ENCODE data around the gene CMIP.

The CMIP gene

DNA sequence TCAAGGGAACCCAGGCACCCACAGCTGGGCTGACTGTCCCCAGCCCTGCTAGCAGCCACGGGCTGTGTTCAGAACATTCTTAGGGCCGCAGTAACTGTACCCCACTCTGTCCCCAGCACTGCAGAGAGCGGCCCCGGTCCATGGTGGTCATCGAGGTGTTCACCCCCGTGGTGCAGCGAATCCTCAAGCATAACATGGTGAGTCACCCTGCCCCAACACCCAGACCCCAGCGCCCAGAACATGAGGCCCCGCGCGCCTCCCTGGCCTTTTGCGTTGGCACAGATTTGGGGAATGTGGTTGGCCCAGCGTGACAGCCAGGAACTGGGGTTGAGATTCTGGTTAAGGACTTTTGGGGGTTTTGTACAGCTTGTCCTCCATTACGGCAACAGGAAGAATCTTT is 219.5 kb downstream of the CMIP start:
- DNase-seq (ENCODE audit: low spot score) = no peak

DNA sequence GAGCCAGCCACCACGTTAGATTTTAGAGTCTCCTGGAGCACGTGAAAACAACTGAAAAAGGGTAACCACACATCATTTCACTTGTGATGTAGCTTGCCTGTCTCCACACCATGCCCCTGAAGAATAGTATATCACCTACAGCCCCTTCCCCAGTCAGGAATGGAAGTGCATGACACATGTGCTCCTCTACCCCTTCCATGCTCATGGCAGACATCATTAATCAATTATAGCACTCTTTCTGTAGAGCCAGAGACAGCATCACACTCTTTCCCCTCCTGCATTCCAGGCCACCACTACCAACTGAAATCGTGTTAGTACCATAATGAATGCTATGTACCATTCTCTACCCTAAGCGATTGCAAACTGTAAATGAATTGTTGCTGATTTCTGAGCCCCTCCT is 221.0 kb downstream of the CMIP start:
- DNase-seq (ENCODE audit: low spot score) = no peak

DNA sequence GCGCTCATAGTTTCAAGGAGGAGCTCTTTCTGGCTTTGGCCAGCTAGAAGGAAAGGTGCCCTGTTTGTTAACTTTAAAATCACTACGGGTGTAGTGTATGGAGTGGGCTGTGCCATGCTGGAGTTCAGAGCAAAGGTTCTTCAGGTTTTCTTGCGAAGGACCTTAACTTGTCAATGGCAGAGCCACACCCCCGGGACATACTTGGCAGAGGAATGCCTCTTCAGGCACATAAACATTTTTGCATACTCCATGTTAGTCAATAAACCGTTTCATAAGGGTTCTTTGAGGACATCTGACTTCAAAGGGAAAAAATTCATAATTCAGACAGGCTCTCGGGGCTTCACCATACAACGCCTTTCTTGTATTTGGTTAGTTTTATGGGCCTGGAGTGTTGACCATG is 221.5 kb downstream of the CMIP start:
- DNase-seq (ENCODE audit: low spot score) = no peak

DNA sequence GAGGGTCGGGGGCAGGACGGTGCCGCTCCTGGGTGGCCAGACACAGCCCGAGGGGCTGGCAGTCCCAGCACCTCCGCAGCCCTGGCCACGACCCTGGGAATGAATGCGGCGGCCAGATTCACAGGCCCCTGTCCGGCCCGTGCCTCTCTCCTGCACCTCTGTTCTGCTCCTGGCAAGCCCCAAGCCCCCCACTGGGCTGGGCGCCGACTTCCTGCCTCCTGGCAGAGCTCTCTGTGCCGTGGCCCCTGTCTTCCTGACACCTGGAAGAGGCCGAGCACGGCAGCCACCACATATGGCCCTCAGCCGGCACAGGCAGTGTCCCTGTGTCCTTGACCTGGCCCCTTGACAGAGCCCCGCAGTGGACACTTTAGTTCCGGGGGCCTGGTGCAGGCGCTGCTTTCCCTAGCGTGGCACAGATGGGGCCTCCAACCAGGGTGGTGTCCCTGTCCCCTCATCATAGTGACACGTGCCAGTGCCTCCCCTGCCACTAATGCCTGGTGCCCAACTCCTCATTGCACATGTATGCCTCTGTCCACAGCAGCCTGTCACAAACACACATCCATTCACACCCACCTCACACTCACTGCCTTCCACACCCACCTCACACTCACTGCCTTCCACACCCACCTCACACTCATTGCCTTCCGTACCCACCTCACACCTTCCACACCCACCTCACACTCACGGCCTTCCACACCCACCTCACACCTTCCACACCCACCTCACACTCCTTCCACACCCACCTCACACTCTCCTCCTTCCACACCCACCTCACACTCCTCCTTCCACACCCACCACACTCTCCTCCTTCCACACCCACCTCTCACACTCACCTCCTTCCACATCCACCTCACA is 223.9 kb downstream of the CMIP start:
- DNase-seq (ENCODE audit: low spot score) = no peak

DNA sequence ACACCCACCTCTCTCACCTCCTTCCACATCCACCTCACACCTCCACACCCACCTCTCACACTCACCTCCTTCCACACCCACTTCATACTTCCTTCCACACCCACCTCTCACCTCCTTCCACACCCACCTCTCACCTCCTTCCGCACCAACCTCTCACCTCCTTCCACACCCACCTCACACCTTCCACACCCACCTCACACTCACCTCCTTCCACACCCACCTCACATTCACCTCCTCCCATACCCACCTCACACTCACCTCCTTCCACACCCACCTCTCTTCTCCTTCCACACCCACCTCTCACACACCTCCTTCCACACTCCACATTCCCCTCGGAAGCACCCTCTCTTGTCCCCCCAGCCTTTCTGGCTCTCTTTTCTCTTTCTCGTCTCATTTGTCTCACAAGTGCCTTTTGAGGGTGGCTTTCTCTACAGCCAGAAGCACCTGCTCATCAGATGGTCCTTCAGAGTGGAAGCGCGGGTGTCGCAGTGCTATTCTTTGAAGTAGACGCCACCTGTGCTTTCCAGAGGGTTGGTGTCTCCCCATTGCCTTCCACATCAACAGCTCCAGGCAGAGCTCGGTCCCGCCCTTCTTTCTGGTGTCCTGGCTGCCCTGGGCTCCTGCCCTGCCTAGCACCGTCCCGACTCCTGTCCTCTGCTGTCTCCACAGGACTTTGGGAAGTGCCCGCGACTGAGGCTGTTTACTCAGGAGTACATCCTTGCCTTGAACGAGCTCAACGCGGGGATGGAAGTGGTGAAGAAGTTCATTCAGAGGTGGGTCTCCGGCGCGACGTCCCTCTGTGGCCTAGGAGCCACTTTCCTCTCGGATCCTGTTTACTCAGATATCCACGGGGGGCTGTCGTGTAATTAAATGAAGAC is 225.1 kb downstream of the CMIP start:
- DNase-seq (ENCODE audit: low spot score) = no peak

DNA sequence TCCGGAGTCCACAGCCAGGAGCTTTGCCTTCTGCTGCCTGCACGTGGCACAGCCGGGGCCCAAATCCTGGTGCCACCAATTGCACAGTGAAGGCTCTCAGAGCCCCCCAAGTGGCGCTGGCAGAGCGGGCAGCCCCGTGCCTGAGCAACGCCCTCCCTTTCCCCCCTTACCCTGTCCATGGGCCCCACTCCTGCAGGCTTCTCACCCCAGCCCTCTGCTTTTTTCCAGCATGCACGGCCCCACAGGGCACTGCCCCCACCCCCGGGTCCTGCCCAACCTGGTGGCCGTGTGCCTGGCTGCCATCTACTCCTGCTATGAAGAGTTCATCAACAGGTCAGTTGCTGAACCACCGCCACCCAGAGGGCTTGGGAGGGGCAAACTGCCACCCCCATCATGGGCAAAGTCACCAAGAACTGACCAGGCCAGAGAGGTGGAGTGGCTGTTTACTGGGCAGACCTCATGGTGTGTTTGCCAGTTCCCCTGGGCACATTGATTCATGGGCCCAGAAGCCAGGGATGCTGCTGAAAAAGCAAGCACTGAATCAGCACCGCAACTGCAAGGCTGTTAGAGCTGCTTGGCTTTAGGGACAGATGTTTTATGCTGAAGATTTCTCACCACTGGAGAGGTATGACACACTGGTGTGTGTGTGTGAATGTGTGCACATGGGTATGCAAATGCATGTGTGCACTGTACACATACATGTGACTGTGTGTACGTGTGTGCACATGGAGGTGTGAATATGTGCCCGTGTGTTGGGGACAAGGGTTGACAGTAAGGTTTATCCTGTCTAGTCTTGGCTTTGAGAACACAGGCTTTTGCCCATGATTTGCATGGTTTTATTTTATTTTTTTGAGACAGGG is 227.4 kb downstream of the CMIP start:
- DNase-seq (ENCODE audit: low spot score) = no peak

DNA sequence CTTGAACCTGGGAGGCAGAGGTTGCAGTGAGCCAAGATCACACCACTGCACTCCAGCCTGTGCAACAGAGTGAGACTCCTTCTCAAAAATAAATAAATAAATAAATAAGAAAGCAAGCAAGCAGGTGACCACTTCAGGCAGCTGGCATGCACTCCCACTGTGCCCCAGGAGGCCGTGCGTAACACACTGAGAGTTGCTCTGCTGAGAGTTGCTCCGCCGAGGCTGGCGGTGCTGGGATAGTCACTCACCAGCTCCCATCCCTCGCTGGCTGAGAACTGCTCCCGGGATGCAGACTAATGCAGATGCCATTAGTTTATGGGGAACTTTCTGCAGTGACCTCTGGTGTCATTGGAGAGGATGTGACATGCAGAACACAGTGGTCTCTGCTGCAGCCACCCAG is 228.8 kb downstream of the CMIP start:
- no peak for DNase-seq (ENCODE audit: low spot score)

DNA sequence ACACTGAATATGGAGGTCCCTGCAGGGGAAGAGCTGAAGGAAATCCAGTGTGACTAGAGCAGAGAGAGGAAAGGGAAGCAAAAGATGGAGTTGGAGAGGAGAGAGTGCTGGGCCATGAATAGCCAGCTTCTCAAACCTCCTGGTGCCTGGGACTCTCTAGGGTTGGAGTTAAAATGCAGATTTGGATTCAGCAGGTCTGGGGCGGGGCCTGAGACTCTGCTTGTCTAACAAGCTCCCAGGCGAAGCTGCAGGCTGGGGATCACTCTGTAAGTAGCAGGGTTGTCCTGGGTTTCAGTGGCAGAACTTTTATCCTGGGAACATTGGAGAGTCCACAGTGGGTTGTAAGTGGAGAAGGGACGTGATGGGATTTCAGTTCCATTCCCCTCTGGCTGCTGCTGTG is 231.1 kb downstream of the CMIP start:
- no peak for DNase-seq (ENCODE audit: low spot score)

DNA sequence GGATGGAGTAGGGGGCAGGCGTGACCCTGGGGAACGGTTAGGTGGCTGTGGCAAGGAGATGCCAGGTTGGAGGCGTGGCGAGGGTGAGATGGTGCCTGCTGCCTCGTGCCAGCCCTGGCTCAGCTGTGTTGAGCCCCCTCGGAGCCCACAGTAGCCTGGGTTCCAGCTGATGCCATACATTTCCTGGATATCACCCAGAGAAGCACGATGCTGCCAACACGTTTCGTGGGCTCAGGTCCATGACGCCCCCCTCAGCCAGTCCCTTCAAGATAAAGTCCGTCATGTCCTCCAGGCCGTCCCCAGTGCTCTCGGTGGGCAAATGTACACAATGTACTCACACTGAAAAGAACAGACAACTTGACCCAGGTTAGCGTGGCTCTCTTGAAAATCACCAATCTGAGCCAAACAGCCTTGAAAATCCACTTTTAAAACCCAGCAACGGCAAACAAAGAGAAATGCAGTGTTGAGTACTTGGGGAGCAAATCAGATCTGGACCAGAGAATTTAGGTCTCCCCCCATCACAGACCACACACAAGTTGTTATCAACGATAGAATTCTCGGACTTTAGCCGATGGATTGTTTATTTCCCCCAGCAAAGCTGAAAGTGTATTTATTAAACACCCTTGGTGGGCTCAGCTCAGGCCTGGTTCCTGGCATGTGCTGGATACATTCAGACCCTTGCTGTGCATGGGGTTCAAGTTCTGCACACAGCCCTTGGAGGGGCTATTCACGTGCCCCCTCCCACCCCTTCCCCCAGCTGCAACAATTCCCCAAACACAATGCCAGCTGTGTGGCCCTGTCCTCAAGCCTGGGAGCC is 231.7 kb downstream of the CMIP start:
- DNase-seq (ENCODE audit: low spot score) = no peak

DNA sequence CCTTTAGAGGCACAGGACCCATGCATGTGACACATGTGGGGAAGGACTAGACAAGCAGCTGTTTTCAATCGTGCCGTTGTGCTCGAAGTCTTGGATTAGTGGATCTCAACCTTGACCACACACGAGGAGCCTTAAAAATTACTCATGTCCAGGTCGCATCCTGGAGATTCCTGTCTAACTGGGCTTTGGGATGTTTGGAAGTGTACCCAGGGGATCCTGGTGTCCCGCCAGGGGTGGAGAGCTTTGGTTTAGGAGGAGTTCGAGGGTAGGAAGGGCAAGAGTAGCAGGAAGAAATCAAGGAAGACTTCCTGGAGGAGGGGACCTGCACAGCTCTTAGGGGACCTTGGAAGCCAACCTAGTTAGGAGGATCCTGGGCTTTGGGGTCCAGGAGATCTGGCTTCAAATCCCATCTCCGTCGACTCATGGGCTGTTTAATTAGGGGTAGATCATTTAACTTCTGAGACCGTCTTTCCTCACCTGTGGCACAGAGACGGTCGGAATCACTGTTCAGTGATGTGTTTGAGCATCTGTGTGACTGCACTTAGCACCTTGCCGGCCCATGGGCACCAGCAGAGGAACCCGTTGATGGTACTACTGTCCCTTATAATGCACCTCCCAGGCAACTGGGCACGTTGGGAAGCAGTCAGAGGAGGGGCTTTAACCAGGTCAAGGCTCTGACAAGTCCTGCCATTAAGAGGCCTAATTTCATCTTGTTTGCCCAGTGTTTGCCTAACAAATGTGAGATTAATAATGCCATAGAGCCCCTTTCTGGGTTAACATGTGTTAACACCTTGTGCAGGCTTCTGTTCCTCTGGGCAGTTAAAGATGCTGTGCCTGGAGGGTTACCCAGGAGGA is 232.5 kb downstream of the CMIP start:
- no peak for DNase-seq (ENCODE audit: low spot score)

DNA sequence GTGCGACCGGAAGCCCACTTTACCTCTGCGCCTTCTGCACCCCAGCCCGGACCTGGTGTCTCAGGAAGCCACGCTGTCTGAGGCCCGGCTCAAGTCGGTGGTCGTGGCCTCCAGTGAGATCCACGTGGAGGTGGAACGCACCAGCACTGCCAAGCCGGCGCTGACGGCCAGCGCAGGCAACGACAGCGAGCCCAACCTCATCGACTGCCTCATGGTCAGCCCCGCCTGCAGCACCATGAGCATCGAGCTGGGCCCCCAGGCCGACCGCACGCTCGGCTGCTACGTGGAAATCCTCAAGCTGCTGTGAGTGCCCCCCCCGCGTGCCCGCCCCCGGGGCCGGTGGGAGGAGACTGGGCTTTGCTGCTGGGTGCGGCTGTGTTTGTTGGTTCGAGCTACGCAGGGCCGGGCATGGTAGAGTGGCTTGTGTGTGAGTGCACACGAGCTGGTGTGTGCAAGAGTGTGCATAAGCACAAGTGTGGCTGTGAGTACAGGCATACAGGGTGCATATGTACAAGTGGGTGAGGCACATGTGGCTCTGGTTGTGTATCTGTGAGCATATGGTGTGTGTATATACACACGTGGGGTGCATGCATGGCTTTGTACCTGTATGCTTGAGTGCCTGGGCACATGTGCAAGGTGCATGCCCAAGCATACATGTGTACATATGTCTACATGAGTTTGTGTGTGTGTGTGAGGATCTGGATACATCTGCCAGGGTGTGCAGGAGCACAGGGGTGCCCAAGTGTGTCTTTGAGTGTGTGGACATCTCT is 233.9 kb downstream of the CMIP start:
- no peak for DNase-seq (ENCODE audit: low spot score)

DNA sequence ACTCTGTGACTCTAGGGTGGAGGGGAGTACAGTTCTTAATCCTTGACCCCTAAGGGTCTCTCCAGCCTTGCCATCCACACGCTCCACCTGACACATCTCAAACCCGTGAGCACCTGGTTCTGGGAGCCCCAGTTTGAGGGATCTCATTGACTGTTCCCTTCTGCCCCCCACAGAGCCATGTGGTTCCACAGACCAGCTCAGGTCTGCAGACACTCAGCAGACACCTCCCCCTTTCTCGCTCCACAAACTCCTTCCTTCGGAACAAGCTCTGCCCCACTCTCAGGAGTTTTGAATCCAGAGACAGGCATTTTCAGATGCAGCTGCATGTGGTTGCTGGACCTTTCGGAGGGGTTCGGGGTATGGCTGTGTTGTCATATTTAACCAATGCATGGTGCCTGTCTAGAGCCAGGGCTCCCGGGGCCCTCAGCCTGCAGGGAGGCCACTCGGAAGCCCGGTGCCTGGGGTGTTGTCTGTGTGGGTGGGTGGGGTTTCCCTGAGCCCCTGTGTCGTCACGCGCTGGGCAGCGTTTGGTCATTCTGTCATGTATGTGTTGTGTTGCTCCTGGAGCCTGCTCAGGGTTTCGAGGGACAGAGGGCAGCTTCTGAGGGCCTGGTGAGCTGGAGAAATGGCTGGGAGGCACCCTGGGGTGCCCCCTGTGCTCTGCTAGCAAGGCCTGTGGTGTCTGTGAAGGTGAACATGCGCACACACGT is 235.3 kb downstream of the CMIP start:
- no peak for DNase-seq (ENCODE audit: low spot score)

DNA sequence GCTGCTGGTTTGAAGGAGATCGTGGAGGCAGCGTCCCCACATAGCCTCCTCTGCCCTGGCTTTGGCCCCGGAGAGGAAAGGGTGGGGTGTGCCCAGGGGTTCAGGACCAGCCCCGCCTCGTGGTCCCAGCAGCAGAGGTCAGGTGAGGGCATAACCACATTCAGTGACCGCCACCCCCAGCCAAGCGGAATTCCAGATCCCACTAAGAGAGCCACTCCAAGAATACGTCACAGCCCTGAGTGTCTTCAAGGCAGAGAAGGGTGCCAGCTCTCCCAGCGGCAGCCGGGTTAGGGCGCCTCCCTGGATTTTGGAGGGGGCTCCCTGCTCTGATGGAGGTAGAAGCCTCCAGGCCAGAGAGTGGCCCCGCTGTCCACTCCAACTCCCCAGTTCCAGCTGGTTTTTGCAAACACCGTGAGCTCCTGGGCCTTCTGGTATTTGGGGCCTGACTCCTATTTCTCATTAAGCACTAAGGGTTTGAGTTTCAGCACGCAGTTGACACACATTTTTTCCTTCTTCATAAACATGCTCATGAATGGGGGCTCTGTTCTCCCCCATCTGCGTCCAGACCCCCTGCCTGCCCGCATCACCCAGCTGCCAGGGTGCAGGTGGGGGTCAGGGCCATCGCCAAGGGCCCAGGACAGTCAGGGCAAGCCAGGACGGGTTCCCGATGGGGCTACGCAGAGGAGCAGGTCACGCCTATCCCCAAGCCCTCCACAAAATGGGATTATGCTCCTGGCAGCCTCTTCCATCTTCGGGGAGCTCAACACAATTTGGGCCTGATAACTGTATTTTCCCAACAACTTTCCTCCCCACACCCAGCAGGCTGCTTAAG is 236.1 kb downstream of the CMIP start:
- DNase-seq (ENCODE audit: low spot score) = no peak

DNA sequence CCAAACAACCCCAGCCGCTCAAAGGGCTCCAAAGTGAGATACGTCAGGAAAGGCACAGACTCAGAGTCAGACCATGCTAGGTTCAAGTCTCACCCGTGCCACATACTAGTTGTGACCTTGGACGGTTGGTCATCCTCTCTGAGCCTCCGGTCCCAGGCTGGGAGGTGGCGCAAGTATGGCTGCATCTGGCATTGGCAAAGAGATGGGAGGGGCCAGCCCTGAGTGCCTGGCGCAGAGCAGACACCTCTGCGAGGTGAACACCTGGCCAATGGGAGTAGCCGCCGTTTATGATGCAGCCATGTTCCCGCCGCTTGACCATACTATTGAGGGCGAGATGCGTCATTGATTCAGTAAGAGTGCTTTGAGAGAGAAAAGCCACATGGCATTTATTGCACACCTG is 236.7 kb downstream of the CMIP start:
- no peak for DNase-seq (ENCODE audit: low spot score)

DNA sequence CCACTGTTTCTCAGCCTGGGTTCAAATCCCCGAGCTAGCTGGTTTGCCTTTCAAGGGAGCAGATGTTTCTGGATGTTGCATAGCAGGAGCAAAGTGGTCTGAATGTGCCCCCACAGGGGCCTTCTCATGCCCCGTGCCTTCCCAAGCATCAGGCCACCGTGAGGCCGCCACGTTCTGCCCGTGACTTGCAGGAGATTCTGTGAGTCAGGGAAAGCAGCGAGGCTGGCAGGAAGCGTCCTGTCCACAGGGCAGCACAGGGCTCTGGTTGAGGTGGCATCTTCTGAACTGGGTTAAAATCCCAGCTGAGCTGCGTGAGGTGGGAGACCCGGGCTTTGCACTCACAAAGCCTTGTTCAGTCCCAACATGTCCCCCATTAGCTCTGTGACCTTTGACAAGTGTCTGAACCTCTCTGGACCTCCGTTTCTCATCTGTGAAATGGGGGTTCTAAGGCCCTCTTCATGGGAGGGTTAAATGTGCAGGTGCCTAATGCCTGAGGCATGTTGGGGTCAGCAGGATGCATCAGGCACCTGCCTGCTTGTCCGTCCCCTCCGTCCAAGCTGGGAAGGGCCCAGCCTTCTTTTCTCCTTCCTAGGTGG is 239.7 kb downstream of the CMIP start:
- DNase-seq (ENCODE audit: low spot score) = no peak

DNA sequence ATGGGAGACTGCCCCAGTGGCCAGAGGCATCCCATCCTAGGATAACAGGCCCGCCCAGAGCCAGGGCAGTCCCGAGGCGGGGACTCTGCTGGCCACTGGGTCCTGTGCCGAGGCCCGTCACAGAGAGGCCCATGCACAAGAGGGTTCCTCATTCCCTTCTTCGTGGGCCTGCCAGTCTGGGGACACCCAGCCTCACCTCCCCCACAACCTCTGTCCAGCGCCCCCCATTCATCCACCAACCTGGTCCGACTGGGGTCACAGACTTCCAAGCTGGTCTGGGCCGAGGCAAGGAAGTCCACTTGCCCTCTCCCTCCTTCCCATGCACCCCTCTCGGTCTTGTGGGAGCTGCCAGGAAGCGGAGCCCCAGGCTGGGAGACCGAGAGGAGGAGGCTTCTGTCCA is 240.3 kb downstream of the CMIP start:
- DNase-seq (ENCODE audit: low spot score) = no peak

DNA sequence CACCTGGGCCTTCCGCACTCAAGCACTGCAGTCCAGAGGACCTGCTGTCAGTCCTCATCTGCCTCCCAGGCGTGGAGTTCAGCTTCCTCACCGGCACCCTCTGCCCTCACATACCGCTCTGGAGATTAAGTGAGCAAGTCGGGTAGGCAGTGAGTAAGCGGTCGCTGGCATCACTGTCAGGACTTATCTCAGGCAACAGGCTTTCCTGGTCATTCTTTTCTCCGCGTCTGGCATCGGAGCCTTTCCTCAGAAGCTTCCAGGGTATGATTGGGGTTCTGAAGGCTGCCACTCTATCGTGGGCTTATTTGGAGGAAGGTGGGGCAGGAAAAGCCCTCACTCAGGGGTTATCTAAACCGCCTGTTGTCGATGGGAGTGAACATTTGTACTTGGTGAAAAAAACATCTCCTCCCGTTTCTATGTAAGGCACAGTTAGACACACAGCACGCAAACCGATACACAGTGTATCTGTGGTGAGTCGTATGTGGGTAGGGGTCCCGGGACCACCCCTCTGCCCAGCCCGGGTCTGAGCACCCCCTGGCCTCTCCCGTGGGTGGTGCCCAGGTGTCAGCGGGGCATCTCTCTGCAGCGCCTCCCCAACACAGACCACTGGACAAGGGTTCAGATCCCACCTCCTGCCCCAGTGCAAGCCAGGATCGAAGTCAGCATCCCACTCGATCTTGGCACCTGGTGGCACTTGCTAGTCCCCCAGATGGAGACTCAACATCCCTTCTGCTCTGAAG is 242.0 kb downstream of the CMIP start:
- DNase-seq (ENCODE audit: low spot score) = no peak

Data from HuH-7.5 (cell line).